HG03108 (cell line): ENCODE measurements around the gene SLC30A9.

Experiments
- ATAC-seq: cut with Tn5 transposase; IDR thresholded peaks from one replicate; pipeline ENCODE4 v1.9.1; 2021; ENCODE audit warnings: moderate library complexity; ENCODE audit not compliant: unreplicated experiment

The SLC30A9 gene

DNA sequence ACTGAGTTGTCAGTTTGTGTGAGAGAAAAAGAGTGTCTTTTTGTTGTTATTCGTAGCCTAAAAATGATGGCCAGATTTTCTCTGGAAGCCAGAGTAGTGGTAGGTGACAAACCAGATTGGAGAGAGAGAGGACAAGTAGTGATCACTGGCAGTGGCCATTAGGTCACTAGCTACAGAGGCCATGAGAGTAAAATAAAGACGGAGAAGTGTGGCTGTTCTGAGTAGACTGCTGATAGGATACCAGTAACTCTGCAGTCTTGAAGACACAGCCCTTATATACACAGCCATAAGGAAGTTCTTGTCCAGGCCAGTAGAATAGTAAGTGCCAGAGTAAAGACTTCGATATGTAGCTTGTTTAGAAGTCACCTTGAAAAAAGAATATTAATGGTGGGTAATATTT is 7.7 kb downstream of the SLC30A9 start:
- ATAC-seq, result no peak

- no peak for ATAC-seq
Observed at GRCh38 chr4:41999321-41999720, 9.0 kb downstream of the SLC30A9 start.

DNA sequence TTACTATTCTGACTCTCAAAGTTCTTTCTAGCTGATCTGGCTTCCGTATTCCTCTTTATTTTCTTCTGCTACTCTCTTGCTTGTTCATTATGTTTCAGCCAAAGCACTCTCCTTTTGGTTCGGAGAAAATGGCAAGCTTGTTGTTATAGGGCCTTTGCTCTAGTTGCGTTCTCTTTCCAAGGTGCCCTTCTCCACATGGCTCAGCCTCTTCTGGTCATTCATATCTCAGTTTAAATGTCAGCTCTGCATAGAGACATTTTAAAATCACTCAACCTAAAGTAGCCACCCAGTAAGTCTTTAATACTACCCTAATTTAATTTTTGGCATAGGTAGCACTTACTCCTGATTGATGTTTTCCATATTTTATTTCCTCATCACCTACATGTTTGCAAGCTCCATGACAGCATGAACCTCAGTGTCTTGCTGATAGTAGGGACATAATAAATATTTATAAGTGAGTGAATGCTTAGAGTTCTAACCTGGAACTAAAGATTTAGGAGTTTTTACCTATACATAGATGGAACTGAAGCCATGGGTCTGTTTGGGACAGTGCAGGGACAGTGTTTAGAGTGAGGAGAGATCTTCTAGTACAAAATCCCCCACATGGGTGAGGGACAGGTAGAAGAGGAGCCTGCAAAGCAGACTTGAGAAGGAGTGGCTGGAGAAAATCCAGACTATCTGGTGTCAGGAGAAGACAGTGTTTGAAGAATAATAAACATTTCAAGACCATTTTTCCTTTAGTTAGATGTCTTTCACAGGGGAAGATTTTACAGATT is 17.9 kb downstream of the SLC30A9 start:
- ATAC-seq, result no peak

- ATAC-seq, result no peak
Observed at GRCh38 chr4:42015438-42015837, 25.1 kb downstream of the SLC30A9 start.

GRCh38 chr4:42018451-42018850 is 28.1 kb downstream of the SLC30A9 start:
- no peak for ATAC-seq

DNA sequence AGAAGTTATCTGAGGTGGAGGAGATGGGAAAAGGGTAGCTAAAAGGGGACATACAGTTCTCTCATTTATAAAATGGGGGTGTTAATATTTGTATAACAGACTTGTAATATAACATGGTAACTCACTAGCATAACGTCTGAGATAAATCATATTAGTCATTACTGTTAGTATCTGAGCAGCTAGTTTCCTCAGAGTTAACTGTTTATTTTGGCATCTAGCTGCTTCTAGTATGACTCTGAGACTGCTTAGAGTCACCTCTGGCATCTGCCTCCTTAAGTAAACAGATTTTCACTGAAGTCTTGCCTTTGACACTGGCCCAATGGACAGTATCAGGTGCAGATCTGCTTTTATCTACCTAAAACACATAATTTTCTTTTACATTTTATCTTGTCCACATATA is 58.1 kb downstream of the SLC30A9 start:
- ATAC-seq, result no peak

GRCh38 chr4:42050516-42051249 is 60.4 kb downstream of the SLC30A9 start:
- ATAC-seq, result no peak

- ATAC-seq, result no peak
Observed at GRCh38 chr4:42066402-42066801, 76.1 kb downstream of the SLC30A9 start.

DNA sequence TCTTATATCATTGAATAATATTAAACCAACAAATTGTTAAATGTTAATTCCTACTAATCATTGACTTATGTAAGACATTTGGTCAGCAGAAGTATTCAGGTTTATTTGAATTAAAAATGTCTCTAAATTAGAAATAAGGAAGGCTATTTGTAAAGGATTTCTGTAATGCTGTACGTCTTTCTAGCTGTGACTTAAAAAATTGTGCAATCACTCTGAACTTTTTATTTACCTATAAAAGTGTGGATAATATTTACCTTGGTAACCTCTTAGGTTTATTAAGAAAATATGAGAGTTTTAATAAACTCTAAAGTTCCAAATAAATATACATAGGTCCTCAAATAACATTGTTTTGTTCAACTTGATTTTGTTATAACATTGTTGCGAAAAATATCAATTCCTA is 76.9 kb downstream of the SLC30A9 start:
- no peak for ATAC-seq

- ATAC-seq, result no peak
Observed at GRCh38 chr4:42070463-42070862, 80.1 kb downstream of the SLC30A9 start.

DNA sequence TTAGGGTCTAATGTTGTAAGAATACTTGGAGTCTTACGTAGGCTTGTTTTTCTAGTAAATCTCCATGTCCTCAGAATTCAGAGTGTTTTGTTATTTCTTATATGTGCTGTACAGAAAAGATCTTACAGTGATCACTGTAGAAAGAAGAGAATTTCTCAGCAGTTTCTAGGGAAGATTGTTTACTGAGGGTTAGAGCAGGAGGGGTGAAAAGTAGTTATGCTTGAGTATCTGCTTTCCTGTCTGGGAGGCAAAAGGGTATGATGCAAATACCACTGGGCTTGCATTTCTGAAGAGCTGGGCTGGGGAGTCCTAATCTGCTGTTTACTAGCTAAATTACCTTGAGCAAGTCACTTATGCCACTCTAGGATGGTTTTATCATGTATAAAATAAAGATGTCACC is 84.0 kb downstream of the SLC30A9 start:
- ATAC-seq, result no peak

DNA sequence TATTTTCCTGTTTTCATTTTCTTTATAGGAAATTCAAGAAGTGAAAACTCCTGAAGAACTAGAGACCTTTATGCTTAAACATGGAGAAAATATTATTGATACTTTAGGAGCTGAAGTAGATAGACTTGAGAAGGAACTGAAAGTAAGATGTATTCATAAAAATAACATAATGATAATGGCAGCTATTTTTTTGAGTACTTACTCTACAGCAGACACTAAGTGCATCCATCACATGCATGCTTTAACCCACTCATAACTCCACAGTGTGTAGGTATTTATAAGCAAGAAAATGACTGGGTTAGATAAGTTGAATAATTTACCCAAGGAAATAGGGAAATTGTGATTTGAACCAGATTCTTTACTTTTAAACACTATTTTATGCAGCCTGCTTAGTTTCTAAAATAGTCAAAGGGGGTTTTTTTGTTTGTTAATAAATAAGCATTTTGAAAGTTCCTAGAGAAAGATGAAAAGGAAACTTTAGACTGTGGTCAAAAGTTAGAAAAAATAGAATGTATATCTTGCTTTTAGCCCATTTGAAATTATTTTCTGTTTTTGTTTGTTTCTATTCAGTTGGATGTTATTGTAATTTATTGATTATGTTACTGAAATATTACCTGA is 88.0 kb downstream of the SLC30A9 start:
- peak; percentile 82 for ATAC-seq

- ATAC-seq, result no peak
Observed at GRCh38 chr4:42080306-42080705, 90.0 kb downstream of the SLC30A9 start.

GRCh38 chr4:42083816-42084215 is 93.5 kb downstream of the SLC30A9 start:
- no peak for ATAC-seq

DNA sequence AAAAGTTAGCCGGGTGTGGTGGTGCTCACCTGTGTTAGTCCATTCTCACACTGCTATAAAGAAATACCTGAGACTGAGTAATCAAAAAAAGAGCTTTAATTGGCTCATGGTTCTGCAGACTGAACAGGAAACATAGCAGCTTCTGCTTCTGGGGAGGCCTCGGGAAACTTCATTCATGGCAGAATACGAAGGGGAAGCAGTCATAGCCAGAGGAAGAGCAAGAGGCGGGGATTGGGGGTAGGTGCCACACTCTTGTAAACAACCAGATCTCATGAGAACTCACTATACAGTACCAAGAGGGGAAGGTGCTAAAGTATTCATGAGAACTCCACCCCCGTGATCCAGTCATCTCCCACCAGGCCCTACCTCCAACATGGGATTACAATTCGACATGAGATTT is 98.1 kb downstream of the SLC30A9 start:
- no peak for ATAC-seq

DNA sequence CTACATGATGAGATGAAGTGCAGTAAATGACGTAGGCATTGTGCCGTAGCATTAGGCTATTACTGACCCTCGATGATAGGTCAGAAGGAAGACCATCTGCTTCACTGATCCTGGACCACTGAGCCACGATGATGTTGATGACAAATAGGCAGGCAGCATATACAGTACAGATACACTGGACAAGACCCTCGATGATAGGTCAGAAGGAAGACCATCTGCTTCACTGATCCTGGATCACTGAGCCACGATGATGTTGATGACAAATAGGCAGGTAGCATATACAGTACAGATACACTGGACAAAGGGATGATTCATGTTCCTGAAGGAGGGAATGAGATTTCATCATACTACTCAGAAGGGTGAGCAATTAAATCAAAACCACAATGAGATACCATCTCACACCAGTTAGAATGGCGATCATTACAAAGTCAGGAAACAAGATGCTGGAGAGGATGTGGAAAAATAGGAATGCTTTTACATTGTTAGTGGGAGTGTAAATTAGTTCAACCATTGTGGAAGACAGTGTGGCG is 111.2 kb downstream of the SLC30A9 start:
- no peak for ATAC-seq

DNA sequence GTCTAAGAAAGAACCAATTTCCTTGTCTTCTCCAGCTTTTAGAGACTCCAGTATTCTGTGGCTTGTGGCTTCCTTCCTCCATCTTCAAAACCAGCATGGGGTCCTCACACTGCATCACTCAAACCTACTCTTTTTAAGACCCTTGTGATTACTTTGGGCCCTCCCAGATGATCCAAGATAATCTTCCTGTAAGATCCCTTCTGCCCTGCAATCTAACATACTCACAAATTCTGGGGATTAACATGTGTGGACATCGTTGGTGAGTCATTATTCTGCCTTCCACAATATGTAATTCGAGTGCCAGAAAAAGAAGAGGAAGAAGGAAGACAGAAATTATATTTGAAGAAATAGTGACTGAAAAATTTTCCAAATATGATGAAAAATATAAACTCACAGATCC is 114.2 kb downstream of the SLC30A9 start:
- no peak for ATAC-seq

DNA sequence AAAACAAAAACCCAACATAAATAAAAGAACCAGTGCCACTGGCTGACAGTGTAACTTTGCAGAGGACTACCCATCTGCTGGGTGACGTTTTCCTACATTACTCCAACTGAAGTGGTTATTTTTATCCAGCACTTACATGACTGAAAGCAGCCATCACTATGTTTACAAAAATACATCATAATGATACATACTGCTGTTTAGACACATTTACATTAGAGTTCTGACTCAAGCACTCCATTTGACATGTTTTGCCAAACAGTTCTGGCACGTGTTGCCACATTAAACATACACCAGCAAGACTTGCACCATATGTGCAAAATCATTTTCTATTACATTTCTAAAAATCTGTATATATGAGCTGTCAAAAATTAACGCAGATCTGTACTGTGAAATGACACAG is 122.5 kb downstream of the SLC30A9 start:
- ATAC-seq, result no peak

DNA sequence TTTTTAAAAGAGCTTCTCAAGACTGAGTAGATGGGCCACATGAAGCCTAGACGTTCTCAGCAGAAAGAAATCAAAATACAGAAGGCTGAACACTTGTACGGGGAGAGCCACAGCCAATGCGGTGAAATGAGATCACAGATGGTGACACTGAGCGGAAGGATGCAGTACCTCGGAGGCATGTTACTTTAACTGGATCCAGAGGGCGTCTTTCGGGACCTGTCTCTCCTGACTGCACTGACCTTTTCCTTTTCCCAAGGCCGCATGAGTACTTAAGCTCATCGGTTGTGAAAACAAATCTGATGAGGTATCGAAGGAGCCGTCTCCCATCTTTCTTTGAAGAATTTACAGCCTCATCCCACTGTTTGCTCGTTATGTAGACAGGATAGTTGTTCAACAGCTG is 129.6 kb downstream of the SLC30A9 start:
- no peak for ATAC-seq

DNA sequence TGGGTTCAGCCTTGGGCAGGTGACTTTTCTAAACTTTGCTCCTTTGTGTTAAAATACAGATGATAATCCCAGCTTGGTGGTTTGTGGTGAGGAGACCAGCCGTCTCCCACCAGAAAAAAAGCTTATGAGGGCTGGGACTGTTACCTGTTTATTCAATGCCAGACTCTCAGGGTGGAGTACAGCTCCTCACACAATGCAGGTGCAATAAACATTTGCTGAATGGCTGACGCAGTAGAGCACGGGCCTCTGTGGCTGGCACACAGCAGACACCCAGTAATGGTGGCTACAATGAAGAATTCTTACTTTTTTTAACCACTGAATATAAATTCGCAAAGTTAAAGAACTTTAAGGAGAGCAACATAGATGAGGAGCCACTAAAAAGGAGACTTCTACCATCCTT is 131.9 kb downstream of the SLC30A9 start:
- no peak for ATAC-seq

DNA sequence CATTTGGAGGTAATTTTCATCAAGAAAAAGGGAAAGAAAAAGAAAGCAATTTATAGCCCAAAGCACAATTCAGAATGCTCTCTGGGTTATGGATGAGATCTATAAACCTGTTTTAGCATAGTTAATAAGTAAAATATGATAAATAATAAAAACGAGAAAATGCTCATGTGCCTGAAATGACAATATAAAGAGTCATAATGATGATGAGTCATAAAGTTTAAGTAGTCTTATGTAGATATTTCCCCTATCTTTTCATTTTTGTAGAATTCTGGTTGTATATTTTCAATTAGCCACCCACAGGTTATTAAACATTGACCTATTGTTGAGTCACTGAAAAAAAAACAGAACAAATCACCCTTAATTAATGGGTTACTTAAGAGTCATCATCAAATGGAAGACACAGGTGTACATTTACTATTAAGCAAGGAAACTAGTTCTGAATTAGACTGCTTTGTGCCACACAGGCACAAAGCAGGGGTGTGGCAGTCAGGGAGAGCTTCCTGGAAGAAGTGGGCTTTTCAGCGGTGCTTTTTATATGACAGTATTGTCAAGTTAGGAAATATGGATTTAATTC is 132.8 kb downstream of the SLC30A9 start:
- no peak for ATAC-seq
